GM23248 (cell line): Measurements from ENCODE around the gene STX2.

ENCODE experiments used
- EZH2 ChIP-seq: fragments of 200-600 bp; sonication (generic); IDR thresholded peaks from 2 replicates; pipeline ENCODE4 v1.6.1; 2018; ENCODE audit warnings: antibody characterized with exemption, mild to moderate bottlenecking; ENCODE audit not compliant: insufficient read depth, poor library complexity, severe bottlenecking
- EZH2phosphoT487 ChIP-seq: fragments of 200-600 bp; sonication (generic); IDR thresholded peaks from 2 replicates; pipeline ENCODE4 v1.6.1; 2018; ENCODE audit warnings: antibody characterized with exemption, moderate library complexity, mild to moderate bottlenecking, low read depth; ENCODE audit not compliant: insufficient read depth

DNA sequence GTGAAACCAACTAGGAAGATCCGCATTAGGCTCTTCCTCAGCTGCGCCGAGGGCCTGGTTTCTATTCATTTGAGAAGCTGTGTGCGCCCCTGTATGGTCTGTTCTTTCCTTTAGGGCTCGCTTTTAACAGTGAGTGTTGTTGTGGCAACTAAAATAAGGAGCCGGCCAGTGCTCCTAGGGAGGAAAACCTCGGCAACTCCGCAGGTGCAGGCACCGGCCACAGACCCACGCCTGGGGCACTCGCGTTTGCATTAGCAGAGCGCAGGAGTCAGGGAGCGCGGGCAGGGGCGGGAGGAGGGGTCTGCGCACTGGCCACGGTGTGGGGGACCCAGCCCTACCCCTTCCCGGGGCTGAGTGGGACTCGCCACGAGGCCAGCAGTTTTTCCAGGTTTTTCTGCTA is 50.5 kb downstream of the STX2 start:
- TF ChIP-seq EZH2phosphoT487 (no peak), EZH2 (no peak)
